ENCODE measurements around the gene MYLK4.

The MYLK4 gene

DNA sequence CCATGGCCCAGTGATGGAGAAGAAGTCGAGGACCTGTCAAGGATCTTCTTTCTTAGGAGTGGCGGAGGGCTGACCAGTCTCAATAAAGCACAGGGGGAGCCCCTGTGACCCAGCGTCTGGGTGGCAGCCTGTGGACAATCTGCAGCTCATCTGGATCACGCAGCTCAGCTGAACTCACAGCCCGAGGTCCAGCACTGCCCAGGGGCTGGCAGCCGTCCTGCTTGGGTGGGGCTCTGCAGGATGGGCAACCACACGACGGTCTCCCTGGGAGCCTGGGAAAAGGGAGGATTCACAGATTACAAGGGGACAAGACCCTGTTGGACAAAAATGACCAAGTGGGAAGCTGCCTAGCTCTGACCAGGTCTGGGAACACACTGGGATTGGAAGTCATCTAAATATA, 110.8 kb downstream of the MYLK4 start:
- TF ChIP-seq SIN3A (IDR thresholded peaks at IDR 0.05; ENCODE audit: borderline replicate concordance, insufficient read depth, low read length) (no peak), TAF1 (IDR thresholded peaks at IDR 0.05; ENCODE audit: borderline replicate concordance, insufficient read depth, low read length) (no peak), FOXP2 (optimal IDR thresholded peaks at IDR 0.05; ENCODE audit: borderline replicate concordance, extremely low read depth, extremely low read length, insufficient read depth) (no peak), POLR2AphosphoS5 (IDR thresholded peaks at IDR 0.05; ENCODE audit: low read depth, low read length) (no peak)
- TF ChIP-seq, protein P1, sequence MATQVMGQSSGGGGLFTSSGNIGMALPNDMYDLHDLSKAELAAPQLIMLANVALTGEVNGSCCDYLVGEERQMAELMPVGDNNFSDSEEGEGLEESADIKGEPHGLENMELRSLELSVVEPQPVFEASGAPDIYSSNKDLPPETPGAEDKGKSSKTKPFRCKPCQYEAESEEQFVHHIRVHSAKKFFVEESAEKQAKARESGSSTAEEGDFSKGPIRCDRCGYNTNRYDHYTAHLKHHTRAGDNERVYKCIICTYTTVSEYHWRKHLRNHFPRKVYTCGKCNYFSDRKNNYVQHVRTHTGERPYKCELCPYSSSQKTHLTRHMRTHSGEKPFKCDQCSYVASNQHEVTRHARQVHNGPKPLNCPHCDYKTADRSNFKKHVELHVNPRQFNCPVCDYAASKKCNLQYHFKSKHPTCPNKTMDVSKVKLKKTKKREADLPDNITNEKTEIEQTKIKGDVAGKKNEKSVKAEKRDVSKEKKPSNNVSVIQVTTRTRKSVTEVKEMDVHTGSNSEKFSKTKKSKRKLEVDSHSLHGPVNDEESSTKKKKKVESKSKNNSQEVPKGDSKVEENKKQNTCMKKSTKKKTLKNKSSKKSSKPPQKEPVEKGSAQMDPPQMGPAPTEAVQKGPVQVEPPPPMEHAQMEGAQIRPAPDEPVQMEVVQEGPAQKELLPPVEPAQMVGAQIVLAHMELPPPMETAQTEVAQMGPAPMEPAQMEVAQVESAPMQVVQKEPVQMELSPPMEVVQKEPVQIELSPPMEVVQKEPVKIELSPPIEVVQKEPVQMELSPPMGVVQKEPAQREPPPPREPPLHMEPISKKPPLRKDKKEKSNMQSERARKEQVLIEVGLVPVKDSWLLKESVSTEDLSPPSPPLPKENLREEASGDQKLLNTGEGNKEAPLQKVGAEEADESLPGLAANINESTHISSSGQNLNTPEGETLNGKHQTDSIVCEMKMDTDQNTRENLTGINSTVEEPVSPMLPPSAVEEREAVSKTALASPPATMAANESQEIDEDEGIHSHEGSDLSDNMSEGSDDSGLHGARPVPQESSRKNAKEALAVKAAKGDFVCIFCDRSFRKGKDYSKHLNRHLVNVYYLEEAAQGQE (IDR thresholded peaks at IDR 0.05; ENCODE audit: insufficient read depth in 1 of 2, low read depth in 2 of 2, low read length in 2 of 2), result no peak

DNA sequence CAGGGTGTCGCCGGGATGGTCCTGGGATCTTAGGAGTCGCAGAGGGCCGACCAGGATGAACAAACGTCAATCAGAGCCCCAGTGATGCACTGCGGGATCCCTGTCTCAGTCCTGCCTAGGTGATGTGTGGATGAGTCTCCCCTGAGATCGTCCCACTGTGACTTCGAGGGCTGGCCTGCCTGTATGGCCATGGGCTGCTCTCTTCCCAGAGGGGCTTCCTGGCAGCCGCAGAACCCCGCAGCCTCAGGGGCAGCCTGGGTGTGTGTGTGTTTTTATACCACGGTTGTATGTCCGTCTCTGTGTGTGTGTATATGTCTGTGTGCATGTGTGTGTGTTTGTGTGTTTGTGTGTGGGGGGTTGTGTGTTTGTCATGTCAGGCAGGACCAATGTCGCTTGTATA, 111.6 kb downstream of the MYLK4 start:
- TF ChIP-seq POLR2AphosphoS5 (IDR thresholded peaks at IDR 0.05; ENCODE audit: low read depth, low read length) (no peak), SIN3A (IDR thresholded peaks at IDR 0.05; ENCODE audit: borderline replicate concordance, insufficient read depth, low read length) (no peak), TAF1 (IDR thresholded peaks at IDR 0.05; ENCODE audit: borderline replicate concordance, insufficient read depth, low read length) (no peak), FOXP2 (optimal IDR thresholded peaks at IDR 0.05; ENCODE audit: borderline replicate concordance, extremely low read depth, extremely low read length, insufficient read depth) (no peak)
- TF ChIP-seq, protein P1 (IDR thresholded peaks at IDR 0.05; ENCODE audit: insufficient read depth in 1 of 2, low read depth in 2 of 2, low read length in 2 of 2), result no peak

DNA sequence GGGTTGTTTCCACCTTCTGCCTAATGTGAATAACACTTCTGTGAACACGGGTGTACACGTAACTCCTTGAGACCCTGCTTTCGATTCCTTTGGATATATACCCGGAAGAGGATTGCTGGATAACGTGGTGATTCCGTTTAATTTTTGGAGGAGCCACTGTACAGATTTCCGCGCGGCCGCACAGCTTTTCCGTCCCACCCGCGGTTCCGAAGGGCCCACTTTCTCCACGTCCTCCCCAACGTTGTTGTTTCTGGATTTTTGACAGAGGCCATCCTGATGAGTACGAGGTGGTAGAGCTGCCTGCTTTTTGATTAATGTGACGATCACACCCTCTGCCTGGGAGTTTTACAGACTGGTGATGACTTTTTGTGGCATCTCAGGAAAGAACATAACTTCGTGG, 114.0 kb downstream of the MYLK4 start:
- TF ChIP-seq SIN3A (IDR thresholded peaks at IDR 0.05; ENCODE audit: borderline replicate concordance, insufficient read depth, low read length) (no peak), POLR2AphosphoS5 (IDR thresholded peaks at IDR 0.05; ENCODE audit: low read depth, low read length) (no peak), FOXP2 (optimal IDR thresholded peaks at IDR 0.05; ENCODE audit: borderline replicate concordance, extremely low read depth, extremely low read length, insufficient read depth) (no peak), TAF1 (IDR thresholded peaks at IDR 0.05; ENCODE audit: borderline replicate concordance, insufficient read depth, low read length) (no peak)
- TF ChIP-seq, protein P1 (IDR thresholded peaks at IDR 0.05; ENCODE audit: insufficient read depth in 1 of 2, low read depth in 2 of 2, low read length in 2 of 2), result no peak

DNA sequence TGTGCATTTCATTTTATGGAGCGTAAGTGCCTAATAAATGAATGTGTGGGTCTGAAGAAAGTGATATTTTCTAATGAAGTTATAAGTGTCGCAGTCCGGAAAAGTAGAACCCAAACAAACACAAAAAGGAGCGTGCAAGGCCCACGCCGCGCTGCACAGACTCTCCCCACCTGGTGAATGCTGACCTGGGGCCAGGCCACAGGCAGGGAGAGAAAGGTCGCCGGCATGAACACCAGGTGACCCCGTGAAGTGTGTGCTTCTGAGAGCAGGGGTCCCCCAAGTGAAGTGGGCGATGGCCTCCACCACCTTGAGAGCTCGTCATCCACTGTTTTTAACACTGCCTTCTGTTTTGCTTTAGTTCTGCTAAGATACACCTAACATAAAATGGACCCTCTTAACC, 114.8 kb downstream of the MYLK4 start:
- no peak for TF ChIP-seq TAF1 (IDR thresholded peaks at IDR 0.05; ENCODE audit: borderline replicate concordance, insufficient read depth, low read length)

DNA sequence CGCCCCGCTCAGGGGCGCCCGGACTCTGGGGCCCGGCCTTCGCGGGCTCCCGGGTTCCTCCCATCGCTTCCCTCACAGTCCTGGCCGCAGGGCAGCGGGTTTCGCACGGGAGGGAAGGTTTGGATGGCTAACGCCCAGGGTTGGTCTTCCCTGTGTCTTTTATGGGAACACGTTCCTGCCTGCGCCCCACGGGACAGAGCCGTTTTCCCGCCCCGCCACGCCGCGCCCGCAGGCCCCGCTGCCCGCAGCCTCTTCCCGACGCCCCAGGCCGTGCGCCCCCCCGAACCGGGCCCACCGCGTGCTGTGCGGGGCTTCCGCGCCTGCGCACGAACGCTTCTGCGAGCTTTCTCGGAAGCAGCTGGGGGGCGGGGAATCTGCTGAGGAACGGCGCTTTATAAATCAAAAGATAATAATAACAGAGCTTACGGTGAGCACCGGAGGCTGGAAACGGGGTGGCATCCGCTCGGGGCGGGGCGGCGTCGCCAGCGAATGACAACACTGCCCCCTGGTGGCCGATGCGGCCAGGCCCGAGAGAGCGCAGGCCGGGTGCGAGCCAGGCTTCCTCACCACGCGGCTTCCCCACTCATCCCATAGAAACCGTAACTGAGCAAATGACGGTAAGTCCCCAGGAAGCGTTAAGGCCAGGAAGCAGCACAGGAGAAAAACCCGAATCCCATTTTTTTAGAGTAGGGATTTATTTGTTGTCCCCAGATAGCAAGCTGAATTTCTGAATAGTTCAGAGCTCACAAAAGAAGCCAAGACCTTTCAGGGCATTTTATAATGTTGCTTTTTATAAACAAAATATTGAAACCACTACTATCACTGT, 116.4 kb downstream of the MYLK4 start:
- TF ChIP-seq, protein P1 (IDR thresholded peaks at IDR 0.05; ENCODE audit: insufficient read depth in 1 of 2, low read depth in 2 of 2, low read length in 2 of 2), result no peak
- peak; percentile 90 for TF ChIP-seq FOXP2 (optimal IDR thresholded peaks at IDR 0.05; ENCODE audit: borderline replicate concordance, extremely low read depth, extremely low read length, insufficient read depth)
- no peak for TF ChIP-seq SIN3A (IDR thresholded peaks at IDR 0.05; ENCODE audit: borderline replicate concordance, insufficient read depth, low read length)

Data from PFSK-1 (cell line).